Ishikawa (cell line): ENCODE measurements around the gene CARD14.

Experiments
- CEBPB ChIP-seq: IDR thresholded peaks from 2 replicates; pipeline ENCODE4 v1.6.1; 2012
- CREB1 ChIP-seq: IDR thresholded peaks from 2 replicates; pipeline ENCODE4 v1.6.1; 2012; ENCODE audit warnings: low read depth
- EGR1 ChIP-seq: IDR thresholded peaks from 2 replicates; pipeline ENCODE4 v1.6.1; 2012
- EP300 ChIP-seq: IDR thresholded peaks from 2 replicates; pipeline ENCODE4 v1.6.1; 2012; ENCODE audit warnings: borderline replicate concordance
- FOXM1 ChIP-seq: IDR thresholded peaks from 2 replicates; pipeline ENCODE4 v1.6.1; 2012; ENCODE audit warnings: low read depth, borderline replicate concordance
- MAX ChIP-seq: IDR thresholded peaks from 2 replicates; pipeline ENCODE4 v1.6.1; 2012
- NFIC ChIP-seq: IDR thresholded peaks from 2 replicates; pipeline ENCODE4 v1.6.1; 2012
- RAD21 ChIP-seq: IDR thresholded peaks from 2 replicates; pipeline ENCODE4 v1.6.1; 2012; ENCODE audit warnings: low read depth
- TAF1 ChIP-seq: IDR thresholded peaks from 2 replicates; pipeline ENCODE4 v1.6.1; 2012; ENCODE audit warnings: low read depth, mild to moderate bottlenecking
- TCF12 ChIP-seq: IDR thresholded peaks from 2 replicates; pipeline ENCODE4 v1.6.1; 2012; ENCODE audit warnings: low read depth
- TEAD4 ChIP-seq: IDR thresholded peaks from 2 replicates; pipeline ENCODE4 v1.6.1; 2012
- USF1 ChIP-seq: IDR thresholded peaks from 2 replicates; pipeline ENCODE4 v1.6.1; 2012
- YY1 ChIP-seq: IDR thresholded peaks from 2 replicates; pipeline ENCODE4 v1.6.1; 2012; ENCODE audit warnings: low read depth
- ZBTB7A ChIP-seq: IDR thresholded peaks from 2 replicates; pipeline ENCODE4 v1.6.1; 2012; ENCODE audit warnings: low read depth
- TF ChIP-seq, protein P1 (sequence below): IDR thresholded peaks from 2 replicates; pipeline ENCODE4 v1.6.1; 2012; ENCODE audit warnings: low read depth, mild to moderate bottlenecking

CARD14 gene

GRCh38 chr17:80221351-80222105 is 51.7 kb downstream of the CARD14 start:
- no peak for TF ChIP-seq RAD21
- TF ChIP-seq TAF1, result no peak
- TF ChIP-seq, protein P1, sequence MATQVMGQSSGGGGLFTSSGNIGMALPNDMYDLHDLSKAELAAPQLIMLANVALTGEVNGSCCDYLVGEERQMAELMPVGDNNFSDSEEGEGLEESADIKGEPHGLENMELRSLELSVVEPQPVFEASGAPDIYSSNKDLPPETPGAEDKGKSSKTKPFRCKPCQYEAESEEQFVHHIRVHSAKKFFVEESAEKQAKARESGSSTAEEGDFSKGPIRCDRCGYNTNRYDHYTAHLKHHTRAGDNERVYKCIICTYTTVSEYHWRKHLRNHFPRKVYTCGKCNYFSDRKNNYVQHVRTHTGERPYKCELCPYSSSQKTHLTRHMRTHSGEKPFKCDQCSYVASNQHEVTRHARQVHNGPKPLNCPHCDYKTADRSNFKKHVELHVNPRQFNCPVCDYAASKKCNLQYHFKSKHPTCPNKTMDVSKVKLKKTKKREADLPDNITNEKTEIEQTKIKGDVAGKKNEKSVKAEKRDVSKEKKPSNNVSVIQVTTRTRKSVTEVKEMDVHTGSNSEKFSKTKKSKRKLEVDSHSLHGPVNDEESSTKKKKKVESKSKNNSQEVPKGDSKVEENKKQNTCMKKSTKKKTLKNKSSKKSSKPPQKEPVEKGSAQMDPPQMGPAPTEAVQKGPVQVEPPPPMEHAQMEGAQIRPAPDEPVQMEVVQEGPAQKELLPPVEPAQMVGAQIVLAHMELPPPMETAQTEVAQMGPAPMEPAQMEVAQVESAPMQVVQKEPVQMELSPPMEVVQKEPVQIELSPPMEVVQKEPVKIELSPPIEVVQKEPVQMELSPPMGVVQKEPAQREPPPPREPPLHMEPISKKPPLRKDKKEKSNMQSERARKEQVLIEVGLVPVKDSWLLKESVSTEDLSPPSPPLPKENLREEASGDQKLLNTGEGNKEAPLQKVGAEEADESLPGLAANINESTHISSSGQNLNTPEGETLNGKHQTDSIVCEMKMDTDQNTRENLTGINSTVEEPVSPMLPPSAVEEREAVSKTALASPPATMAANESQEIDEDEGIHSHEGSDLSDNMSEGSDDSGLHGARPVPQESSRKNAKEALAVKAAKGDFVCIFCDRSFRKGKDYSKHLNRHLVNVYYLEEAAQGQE, result no peak
- TF ChIP-seq TEAD4, result no peak
- no peak for TF ChIP-seq CEBPB
- no peak for TF ChIP-seq YY1
- TF ChIP-seq NFIC, result no peak
- TF ChIP-seq CREB1, result no peak
- TF ChIP-seq FOXM1, result no peak

- TF ChIP-seq, protein P1, result no peak
- TF ChIP-seq FOXM1 (no peak), CEBPB (no peak), EGR1 (no peak), YY1 (no peak)
These were observed 52.7 kb downstream of the CARD14 start for GRCh38 chr17:80222376-80223141.

GRCh38 chr17:80223142-80223815 is 53.4 kb downstream of the CARD14 start:
- no peak for TF ChIP-seq RAD21

- TF ChIP-seq YY1 (no peak), TAF1 (no peak)
These were observed 54.1 kb downstream of the CARD14 start for GRCh38 chr17:80223838-80224497.

- TF ChIP-seq MAX, result no peak
- no peak for TF ChIP-seq FOXM1
- no peak for TF ChIP-seq CEBPB
- no peak for TF ChIP-seq ZBTB7A
- TF ChIP-seq EP300, result no peak
- TF ChIP-seq YY1, result no peak
- no peak for TF ChIP-seq RAD21
- TF ChIP-seq TCF12, result no peak
- TF ChIP-seq EGR1, result no peak
- TF ChIP-seq, protein P1, result no peak
- TF ChIP-seq TAF1, result no peak
- TF ChIP-seq TEAD4, result no peak
- TF ChIP-seq USF1, result no peak
- no peak for TF ChIP-seq CREB1
These were observed 54.9 kb downstream of the CARD14 start for GRCh38 chr17:80224683-80225082.
